ENCODE measurements around the gene PIEZO1.

The PIEZO1 gene

DNA sequence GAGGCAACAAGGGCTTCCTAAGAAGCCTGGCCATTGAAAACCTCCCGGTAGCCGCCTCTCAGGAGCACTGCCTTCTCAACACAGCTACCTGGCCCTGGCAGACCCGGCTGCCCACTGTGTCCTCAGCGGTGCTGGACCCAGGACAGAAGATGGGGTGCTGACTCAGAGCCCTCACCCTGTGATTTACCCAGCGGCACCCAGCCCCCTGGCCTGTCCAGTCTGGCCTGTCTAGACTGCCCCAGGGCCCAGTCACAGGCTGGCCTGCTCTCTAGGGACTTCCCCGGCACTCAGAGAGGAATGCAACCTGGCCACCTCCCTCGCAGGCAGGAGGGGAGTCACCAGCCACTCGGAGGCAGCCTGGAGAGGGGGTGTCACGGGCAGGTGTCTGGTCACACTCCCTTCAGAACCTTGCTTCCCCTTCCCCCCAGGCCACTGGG lies 20.1 kb downstream of the PIEZO1 start:
- no peak for DNase-seq

DNA sequence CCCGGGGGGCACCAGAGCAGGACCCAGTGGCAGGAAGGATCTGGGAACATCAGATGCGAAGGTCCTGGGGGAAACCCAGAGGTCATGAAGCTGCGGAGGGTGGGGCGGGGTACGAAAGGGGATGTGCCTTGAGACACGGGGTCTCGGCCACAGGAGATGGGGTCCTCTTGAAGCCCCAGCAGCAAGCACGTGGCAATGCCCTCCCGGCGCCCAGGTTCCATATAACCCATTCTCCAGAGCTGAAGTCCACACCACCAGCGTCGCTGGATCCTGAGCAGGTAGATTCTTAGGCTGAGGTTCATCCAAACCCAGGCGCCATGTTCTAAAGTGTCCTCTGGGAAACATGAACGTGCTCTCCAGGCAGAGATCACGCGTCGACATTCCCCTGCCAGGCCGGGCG lies 20.9 kb downstream of the PIEZO1 start:
- DNase-seq: no peak

DNA sequence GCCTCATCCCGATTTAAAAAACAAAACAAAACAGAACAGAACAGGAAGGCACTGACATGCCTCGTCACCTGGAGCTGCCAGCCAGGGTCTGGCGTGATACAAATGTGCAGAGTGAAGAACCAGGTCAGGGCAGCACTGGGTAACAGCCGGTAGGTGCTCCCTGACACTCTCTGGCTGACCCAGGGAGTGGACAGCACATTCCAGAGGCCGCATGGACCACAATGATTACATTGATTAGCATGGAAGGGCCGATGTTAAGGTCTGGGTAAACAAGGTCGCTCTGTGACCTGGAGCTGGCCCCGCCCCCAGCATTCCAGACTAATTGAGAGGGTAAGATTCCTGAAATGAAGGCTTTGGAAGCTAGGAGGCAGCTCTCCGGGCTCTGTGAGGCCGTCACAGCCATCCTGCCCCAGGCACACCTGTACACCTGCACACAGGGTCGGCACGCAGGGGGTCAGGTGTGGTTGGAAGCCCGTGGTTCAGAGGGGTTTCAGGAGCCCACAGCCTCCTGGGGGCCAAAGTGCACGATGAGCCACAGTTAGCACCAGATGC lies 21.4 kb downstream of the PIEZO1 start:
- DNase-seq: no peak

DNA sequence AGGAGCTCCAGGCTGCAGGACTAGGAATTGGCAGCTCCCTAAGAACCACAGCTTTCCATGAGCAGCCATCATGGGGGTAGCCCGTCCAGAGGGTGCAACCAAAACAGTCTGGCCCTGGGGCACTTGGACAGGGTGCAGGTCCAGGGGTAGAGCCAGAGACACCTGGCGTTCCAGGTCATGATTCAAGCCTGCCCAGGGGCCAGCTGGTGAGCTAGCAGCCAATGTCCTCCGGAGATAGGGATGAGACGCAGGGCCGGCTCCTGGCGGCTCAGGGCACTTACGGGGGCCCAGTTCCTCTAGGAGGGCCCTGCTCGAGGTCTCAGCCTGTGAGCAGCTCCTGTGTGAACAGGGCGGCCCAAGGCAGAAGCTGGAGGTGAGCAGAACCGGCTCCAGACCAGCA lies 22.1 kb downstream of the PIEZO1 start:
- no peak for DNase-seq

GRCh38 chr16:88762258-88762870 lies 22.7 kb downstream of the PIEZO1 start:
- no peak for DNase-seq

DNA sequence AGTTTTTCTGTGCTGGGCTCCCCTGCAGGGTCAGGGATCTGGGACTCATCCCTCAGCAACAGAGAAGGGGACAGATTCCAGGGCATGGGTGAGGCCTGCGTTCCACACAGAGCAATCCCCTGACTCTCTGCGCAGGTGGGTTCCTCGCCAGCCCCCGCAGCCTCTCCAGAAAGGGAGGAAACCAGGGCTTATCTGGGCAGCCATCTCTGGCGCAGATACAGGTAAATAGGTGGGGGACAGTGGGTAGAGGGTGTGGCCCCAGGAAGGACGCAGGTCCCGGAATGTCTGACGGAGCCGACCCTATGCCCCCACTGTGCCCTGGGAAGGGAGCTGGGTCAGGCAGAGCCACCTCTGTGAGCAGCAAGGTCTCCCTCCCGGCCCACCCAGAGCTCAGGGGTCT lies 23.2 kb downstream of the PIEZO1 start:
- DNase-seq: no peak

DNA sequence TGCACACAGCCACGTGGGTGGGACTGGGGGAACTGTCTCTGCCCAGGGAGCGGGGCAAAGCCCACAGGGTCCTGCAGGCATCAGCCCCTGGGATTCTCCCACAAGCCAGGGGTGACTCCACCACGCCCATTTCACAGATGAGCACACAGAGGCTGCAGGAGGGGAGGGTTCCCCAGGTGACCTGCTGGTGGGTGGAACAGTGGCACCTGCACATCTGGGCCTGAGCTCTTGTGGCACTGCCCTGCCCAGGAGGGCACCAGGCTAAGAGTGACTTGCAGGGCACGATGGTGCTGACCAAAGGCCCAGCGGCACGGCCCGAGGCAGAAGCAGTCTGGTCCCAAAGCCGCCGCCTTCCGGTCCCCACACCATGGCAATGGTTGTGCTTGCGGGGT lies 23.9 kb downstream of the PIEZO1 start:
- DNase-seq: no peak

GRCh38 chr16:88760424-88761142 lies 24.4 kb downstream of the PIEZO1 start:
- no peak for DNase-seq

DNA sequence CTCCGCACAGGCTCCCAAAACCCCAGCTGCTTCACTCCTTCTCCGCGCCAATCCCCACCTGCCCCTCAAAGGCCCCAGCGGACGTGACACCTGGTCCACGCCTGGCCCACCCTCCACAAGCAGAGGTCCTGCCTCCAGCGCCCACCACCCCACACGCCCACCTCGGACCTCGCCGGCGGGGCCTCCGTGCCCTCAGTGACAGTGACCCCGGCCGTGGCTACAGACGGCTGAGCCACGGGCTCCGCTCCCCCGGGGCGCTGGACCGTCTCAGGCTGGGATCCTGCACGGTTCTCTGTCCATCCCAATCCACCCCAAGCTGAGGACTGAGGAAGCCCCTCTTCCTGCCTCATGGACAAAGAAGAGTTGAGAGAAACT lies 25.1 kb downstream of the PIEZO1 start:
- DNase-seq: no peak

- peak; percentile 35 for DNase-seq
Measured at GRCh38 chr16:88759245-88759975, 25.6 kb downstream of the PIEZO1 start.

DNA sequence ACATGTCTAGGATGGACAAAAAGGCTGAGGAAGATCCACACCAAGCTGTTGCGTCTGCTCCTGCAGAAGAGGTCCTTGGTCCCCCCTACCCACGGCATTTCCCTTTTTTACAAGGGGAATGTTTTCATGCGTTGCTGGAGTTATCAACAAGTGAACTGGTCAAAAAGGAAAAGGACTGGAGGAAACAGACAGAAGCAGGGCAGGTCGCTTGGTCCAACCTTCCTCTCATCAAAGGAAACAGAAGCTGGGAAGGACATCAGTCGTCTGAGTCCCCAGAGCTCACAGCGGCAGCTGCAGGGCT lies 26.1 kb downstream of the PIEZO1 start:
- no peak for DNase-seq

- DNase-seq: no peak
Measured at GRCh38 chr16:88758227-88758943, 26.6 kb downstream of the PIEZO1 start.

GRCh38 chr16:88755745-88756443 lies 29.1 kb downstream of the PIEZO1 start:
- DNase-seq: no peak

DNA sequence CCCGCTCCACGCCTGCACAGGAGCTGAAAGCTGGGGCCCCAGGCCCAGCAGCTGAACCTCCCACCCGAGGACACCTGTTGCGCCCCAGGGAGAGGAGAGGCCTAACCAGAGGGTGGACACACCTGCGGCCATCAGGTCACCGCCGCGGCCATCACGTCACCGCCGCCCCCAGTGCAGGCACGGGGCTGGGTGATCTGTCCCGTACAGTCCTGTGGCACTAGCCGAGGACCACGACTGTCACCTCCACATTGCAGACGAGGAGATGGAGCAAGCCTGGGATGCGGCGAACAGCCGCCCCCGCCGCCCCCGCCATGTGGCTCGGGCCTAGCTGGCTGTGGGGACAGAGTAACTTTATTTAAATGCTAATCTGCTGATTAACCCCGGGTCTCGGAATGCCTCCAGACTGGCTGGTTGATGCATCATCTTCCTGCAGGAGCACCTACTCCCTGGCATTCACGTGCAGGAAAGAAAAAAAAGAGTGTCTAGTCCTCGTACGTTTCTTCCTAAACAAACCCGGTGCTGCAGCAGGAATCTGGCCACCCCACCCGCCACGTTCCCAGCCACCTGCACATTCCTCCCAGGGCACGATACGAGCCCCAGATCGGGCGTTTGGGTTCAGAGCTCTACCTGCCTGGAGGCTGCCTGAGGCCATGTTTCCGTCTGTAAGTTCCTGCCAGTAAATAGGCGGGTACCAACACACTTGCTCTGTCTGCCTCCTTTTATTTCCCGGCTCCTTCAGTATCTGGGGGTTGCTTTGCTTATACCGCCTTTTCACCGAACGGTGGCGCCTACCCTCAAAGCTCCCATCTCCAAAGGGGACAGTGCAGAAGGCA lies 29.9 kb downstream of the PIEZO1 start:
- DNase-seq: no peak

- no peak for DNase-seq
Measured at GRCh38 chr16:88754109-88754911, 30.7 kb downstream of the PIEZO1 start.

GRCh38 chr16:88753602-88754001 lies 31.4 kb downstream of the PIEZO1 start:
- DNase-seq: no peak

GRCh38 chr16:88753191-88753590 lies 31.8 kb downstream of the PIEZO1 start:
- no peak for DNase-seq

- no peak for DNase-seq
Measured at GRCh38 chr16:88752386-88753002, 32.5 kb downstream of the PIEZO1 start.

DNA sequence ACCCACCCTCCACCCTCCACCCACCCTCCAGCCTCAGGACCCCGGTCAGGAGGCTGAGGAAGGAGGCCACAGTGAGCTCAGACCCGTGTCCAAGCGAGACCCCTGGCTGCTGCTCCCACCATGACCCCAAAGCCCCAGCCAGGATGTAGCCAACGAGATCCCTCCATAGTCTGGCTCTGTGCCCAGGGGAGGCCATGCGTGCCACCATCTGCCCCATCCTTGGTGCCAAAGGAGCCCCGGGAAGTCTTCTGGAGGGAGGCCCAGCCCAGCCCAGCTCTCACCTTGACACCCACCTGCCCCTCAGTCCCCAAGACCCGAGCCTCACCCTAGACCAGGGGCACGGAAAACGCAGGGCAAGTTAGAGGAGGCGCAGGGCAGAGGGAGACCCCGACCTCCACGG lies 34.2 kb downstream of the PIEZO1 start:
- DNase-seq: no peak

GRCh38 chr16:88749358-88749757 lies 35.7 kb downstream of the PIEZO1 start:
- no peak for DNase-seq

DNA sequence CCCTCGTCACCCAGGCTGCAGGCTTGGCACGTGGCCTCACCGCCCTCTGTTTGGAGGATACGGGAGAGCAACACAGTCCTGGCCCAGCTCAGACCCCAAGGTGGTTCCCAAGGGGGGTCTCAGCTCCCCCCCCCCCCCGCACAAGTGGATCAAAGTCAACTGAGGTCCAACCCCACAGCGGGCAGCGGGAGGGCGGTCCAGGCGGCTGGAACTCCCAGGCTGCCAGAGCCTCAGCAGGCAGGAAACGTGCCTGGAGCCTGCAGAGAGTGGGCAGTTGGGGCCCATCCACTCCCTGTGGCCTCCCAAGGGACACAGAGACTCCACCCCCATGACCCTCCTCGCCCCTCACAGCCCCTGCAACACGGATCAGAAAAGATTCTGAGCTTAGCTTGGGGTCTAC lies 36.7 kb downstream of the PIEZO1 start:
- DNase-seq: no peak
